ENCODE results near the gene HNRNPDL. TPM values are rescaled to one million over a fixed set of nuclear protein-coding genes. Genes with fewer than 3 reads are reported as not detected.
"Not testable (repeated sequence)": the region's sequence is repeated elsewhere in the genome, so short reads cannot be mapped to it uniquely, and the experiment has no call there.

The HNRNPDL gene
- total RNA-seq, 2 donors from 2014 or later, result 95.5 to 137 TPM

DNA sequence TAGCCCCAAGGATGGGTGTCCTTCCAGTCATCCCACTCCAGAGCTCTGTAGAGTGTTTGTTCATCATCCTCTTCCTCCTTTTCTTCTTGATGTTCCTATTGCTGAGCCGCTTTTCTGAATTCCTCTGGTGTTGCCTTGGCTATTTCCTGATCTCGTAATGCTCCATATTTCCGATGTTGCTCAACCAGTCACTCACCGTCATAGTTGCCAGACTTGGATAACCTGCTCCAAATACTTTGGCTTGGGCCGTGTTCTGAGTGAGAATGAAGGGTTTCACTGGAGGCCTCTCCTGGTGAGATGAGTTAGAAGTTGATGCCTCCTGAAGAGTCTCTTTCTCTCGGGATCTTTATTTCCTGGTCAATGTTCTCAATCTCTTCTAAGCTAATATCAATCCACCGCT, 28.7 kb downstream of the HNRNPDL start:
- Histone ChIP-seq H3K27ac (no peak overlapping the region), H3K4me3 (no peak overlapping the region), H3K27me3 (no peaks in the 10 kb centered on the region), H3K4me1 (no peaks in the 10 kb centered on the region), H3K9me3 (no peaks in the 10 kb centered on the region), H3K9ac (ENCODE audit: low read depth in 2 of 2, low read length in 2 of 2) (no peak overlapping the region), H3K36me3 (no peaks in the 10 kb centered on the region)
- intact Hi-C loops (cut with DNase I), result no loop called here
- TF ChIP-seq, protein P1, sequence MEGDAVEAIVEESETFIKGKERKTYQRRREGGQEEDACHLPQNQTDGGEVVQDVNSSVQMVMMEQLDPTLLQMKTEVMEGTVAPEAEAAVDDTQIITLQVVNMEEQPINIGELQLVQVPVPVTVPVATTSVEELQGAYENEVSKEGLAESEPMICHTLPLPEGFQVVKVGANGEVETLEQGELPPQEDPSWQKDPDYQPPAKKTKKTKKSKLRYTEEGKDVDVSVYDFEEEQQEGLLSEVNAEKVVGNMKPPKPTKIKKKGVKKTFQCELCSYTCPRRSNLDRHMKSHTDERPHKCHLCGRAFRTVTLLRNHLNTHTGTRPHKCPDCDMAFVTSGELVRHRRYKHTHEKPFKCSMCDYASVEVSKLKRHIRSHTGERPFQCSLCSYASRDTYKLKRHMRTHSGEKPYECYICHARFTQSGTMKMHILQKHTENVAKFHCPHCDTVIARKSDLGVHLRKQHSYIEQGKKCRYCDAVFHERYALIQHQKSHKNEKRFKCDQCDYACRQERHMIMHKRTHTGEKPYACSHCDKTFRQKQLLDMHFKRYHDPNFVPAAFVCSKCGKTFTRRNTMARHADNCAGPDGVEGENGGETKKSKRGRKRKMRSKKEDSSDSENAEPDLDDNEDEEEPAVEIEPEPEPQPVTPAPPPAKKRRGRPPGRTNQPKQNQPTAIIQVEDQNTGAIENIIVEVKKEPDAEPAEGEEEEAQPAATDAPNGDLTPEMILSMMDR (IDR thresholded peaks at IDR 0.05), result no peak
- DNase-seq, result no peak

DNA sequence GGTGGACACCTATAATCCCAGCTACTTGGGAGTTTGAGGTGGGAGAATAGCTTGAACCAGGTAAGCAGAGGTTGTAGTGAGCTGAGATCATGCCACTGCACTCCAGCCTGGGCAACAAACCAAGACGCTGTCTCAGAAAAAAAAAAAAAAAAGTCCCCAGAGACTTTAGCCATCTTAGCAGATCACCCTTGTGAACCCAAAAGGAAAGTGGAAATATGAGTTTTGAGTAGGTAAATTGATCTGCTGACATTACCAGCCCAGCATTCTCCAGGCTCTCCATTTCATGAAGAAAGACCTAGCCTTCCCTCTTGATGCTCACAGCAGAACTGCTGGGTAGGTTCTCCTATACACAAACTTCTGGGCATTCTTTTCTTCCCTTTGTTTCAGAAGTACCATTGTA, 32.0 kb downstream of the HNRNPDL start:
- Histone ChIP-seq H3K9ac (ENCODE audit: low read depth in 2 of 2, low read length in 2 of 2) (no peak overlapping the region), H3K36me3 (no peaks in the 10 kb centered on the region), H3K27me3 (no peaks in the 10 kb centered on the region), H3K9me3 (no peaks in the 10 kb centered on the region), H3K4me3 (no peak overlapping the region), H3K27ac (no peak overlapping the region), H3K4me1 (no peaks in the 10 kb centered on the region)
- TF ChIP-seq, protein P1 (IDR thresholded peaks at IDR 0.05), result no peak
- intact Hi-C loops (cut with DNase I), result no loop called here
- DNase-seq, result no peak

DNA sequence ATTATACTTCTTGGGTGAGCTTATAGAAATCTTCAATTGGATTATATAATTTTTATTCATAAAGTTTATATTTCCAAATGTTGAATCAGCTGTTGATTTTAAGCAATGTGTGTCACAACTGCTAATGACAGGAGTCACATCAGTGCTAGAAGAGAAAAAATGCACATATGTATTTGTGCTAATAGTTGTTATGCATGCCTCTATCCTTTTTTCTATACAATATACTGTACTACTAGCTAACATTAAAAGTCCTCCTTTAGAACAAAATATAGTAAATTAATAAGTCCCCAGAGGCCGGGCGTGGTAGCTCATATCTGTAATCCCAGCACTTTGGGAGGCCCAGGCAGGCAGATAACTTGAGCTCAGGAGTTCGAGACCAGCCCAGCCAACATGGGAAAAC, 32.7 kb downstream of the HNRNPDL start:
- H3K9me3 ChIP-seq, result no peaks in the 10 kb centered on the region
- H3K27me3 ChIP-seq, result no peaks in the 10 kb centered on the region
- TF ChIP-seq, protein P1 (IDR thresholded peaks at IDR 0.05), result no peak
- H3K4me1 ChIP-seq, result no peaks in the 10 kb centered on the region
- H3K9ac ChIP-seq (ENCODE audit: low read depth in 2 of 2, low read length in 2 of 2), result no peak overlapping the region
- DNase-seq, result no peak
- no peak overlapping the region for H3K4me3 ChIP-seq
- H3K36me3 ChIP-seq, result no peaks in the 10 kb centered on the region
- intact Hi-C loops (cut with DNase I), result no loop called here
- H3K27ac ChIP-seq, result no peak overlapping the region

DNA sequence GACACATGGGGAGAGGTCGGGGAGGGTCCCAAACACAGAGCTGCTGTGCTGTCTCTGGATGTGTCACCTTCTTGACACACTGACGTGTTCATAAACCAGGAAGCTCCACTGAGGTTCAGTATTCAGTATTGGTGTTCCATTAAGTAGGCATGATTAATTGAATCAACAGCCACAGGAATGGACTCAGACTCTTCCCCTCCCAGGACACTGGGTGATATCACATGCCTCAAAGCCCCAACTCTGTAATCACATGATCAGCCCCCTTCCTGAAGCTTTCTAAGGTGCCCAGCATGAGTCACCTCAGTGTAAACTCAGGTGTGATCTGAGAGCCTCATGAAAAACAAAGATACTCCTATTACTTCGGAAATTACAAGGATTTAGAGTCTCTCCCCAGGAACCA, 35.4 kb downstream of the HNRNPDL start:
- Histone ChIP-seq H3K4me3 (no peak overlapping the region), H3K9me3 (no peaks in the 10 kb centered on the region), H3K36me3 (no peaks in the 10 kb centered on the region), H3K9ac (ENCODE audit: low read depth in 2 of 2, low read length in 2 of 2) (no peak overlapping the region), H3K4me1 (no peaks in the 10 kb centered on the region), H3K27me3 (no peaks in the 10 kb centered on the region), H3K27ac (no peak overlapping the region)
- no peak for DNase-seq
- TF ChIP-seq, protein P1 (IDR thresholded peaks at IDR 0.05), result no peak
- intact Hi-C loops (cut with DNase I), result no loop called here

DNA sequence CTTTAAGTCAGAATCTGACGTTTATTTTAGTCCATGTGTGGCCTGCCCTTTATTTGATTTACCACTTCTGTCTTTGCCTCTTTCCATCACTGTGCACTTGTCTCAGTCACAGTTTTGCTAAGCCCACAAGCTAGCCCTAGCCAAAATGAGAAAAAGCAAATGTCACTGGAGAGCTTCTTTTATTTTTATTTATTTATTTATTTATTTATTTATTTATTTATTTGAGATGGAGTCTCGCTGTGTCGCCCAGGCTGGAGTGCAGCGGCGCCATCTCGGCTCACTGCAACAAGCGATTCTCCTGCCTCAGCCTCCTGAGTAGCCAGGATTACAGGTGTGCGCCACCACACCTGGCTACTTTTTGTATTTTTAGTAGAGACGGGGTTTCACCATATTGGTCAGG, 40.2 kb downstream of the HNRNPDL start:
- H3K9me3 ChIP-seq; H3K36me3 ChIP-seq; H3K27me3 ChIP-seq; intact Hi-C loops (cut with DNase I); H3K27ac ChIP-seq; DNase-seq; H3K9ac ChIP-seq (ENCODE audit: low read depth in 2 of 2, low read length in 2 of 2); H3K4me3 ChIP-seq; H3K4me1 ChIP-seq: not testable (repeated sequence)

DNA sequence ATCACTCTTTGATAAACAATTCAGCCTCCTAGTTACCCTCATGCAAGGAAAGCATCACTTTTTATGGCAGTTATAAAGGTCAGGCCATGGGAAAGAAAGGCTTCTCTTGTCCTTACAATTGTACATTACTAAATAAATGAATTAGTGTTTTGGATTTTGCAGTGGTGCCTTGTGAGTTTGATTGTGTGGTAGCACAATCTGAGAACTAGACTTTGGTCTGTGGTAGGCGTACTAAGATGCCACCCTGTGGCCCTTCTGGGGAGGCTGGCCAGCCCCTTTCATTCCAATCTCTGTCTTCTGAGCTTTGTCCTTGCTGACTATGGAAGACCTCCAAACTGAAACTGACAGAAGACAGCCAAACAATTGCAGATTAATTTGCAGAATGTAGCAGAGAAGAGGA, 41.9 kb downstream of the HNRNPDL start:
- H3K9ac ChIP-seq (ENCODE audit: low read depth in 2 of 2, low read length in 2 of 2), result no peak overlapping the region
- H3K4me1 ChIP-seq, result no peaks in the 10 kb centered on the region
- no peak overlapping the region for H3K27ac ChIP-seq
- intact Hi-C loops (cut with DNase I), result no loop called here
- no peaks in the 10 kb centered on the region for H3K36me3 ChIP-seq
- no peak overlapping the region for H3K4me3 ChIP-seq
- TF ChIP-seq, protein P1 (IDR thresholded peaks at IDR 0.05), result no peak
- H3K27me3 ChIP-seq, result no peaks in the 10 kb centered on the region
- H3K9me3 ChIP-seq, result no peaks in the 10 kb centered on the region
- DNase-seq, result no peak

DNA sequence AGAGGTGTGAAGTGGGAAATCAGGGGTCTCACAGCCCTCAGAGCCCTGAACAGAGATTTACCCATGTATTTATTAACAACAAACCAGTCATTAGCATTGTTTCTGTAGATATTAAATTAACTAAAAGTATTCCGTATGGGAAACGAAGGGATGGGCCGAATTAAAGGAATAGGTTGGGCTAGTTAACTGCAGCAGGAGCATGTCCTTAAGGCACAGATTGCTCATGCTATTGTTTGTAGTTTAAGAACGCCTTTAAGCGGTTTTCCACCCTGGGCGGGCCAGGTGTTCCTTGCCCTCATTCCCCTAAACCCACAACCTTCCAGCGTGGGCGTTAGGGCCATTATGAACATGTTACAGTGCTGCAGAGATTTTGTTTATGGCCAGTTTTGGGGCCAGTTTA, 44.0 kb downstream of the HNRNPDL start:
- H3K27me3 ChIP-seq; H3K4me1 ChIP-seq; H3K36me3 ChIP-seq; H3K27ac ChIP-seq; H3K4me3 ChIP-seq; intact Hi-C loops (cut with DNase I); H3K9ac ChIP-seq (ENCODE audit: low read depth in 2 of 2, low read length in 2 of 2); DNase-seq; H3K9me3 ChIP-seq: not testable (repeated sequence)
